B cell (primary cell): ENCODE results near the gene TRIM74.
"Not testable (repeated sequence)": the region's sequence is repeated elsewhere in the genome, so short reads cannot be mapped to it uniquely, and the experiment has no call there.

Experiments used
- EZH2 ChIP-seq: IDR thresholded peaks from 2 replicates; pipeline ENCODE4 v1.6.1; 2012; ENCODE audit warnings: borderline replicate concordance, low read depth, mild to moderate bottlenecking, moderate library complexity, low read length; ENCODE audit not compliant: insufficient read depth, poor library complexity, severe bottlenecking
- TF ChIP-seq, protein P1 (sequence below): fragments of 200-600 bp; IDR thresholded peaks from one replicate; pipeline ENCODE4 v1.8.0; 2022; ENCODE audit warnings: antibody characterized with exemption, mild to moderate bottlenecking

- TF ChIP-seq, protein P1, sequence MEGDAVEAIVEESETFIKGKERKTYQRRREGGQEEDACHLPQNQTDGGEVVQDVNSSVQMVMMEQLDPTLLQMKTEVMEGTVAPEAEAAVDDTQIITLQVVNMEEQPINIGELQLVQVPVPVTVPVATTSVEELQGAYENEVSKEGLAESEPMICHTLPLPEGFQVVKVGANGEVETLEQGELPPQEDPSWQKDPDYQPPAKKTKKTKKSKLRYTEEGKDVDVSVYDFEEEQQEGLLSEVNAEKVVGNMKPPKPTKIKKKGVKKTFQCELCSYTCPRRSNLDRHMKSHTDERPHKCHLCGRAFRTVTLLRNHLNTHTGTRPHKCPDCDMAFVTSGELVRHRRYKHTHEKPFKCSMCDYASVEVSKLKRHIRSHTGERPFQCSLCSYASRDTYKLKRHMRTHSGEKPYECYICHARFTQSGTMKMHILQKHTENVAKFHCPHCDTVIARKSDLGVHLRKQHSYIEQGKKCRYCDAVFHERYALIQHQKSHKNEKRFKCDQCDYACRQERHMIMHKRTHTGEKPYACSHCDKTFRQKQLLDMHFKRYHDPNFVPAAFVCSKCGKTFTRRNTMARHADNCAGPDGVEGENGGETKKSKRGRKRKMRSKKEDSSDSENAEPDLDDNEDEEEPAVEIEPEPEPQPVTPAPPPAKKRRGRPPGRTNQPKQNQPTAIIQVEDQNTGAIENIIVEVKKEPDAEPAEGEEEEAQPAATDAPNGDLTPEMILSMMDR, result not testable (repeated sequence)
- not testable (repeated sequence) for TF ChIP-seq EZH2
Observed at GRCh38 chr7:72974781-72975180, 5.5 kb upstream of the TRIM74 start.
